ENCODE data around the gene STN1.
A peak's percentile ranks its signal among the peaks of the same experiment; 100 is the strongest.

Gene STN1

DNA sequence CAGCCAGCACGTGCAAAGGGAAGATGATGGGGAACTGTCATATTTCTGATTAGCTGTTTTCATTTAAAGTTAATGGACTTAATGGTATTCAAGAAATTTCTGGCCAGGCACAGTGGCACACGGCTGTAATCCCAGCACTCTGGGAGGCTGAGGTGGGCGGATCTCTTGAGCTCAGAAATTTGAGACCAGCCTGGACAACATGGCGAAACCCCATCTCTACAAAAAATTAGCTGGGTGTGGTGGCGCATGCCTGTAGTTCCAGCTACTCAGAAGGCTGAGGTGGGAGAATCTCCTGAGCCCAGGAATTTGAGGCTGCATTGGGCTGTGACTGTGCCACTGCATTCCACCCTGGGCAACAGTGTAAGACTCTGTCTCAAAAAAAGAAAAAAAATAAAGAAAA lies 18.7 kb downstream of the STN1 start:
- Histone ChIP-seq H3K27ac (peak overlapping the region in 2 of 21 experiments; percentile 25 to 67), H3K4me3 (no peak overlapping the region)

DNA sequence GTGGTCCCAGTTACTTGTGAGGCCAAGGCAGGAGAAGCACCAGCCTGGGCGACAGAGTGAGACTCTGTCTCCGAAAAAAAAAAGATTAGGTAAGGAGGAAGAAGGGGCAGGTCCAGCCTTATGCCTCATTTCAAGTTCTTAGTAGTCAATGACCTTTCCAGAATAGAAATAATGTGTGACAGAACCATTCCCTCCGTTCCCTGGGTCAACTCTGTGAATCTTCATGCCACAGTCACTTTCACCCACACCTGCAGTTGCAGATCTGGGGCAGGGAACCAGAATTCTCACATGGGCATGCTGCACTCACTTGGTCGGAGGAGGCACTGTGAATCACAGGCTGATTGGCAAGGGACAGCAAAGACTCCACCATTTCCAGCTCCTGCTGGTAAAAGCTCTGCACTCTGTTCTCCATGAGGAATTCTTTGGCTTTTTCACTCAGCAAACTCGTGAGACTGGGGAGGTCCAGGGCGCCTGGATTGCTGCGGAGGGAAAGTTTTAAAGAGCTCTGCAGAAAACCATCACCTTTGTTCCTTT lies 20.7 kb downstream of the STN1 start:
- Histone ChIP-seq H3K4me3 (no peak overlapping the region), H3K27ac (peak overlapping the region in 11 of 21 experiments; percentile 8 to 80 (median 53))

DNA sequence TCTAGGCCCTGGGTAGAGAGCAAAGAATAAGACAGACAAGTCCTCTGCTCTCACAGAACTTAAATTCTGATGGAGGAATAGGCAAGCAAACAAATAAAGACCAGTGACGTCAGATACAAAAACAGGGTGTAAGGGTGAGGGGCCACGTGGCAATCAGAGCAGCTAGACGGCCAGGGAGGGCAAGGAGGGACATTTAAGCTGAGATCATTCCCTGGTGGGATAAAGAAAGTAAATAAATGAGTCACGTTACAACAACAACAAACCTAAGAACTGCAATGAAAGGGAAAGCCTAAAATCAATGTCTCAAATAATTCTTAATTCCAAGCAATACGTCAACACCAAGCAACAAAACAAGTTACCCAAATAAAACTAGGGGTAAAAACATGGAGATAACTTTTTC lies 21.8 kb downstream of the STN1 start:
- peak overlapping the region in 19 of 21 experiments; percentile 31 to 84 (median 73) for H3K27ac ChIP-seq

DNA sequence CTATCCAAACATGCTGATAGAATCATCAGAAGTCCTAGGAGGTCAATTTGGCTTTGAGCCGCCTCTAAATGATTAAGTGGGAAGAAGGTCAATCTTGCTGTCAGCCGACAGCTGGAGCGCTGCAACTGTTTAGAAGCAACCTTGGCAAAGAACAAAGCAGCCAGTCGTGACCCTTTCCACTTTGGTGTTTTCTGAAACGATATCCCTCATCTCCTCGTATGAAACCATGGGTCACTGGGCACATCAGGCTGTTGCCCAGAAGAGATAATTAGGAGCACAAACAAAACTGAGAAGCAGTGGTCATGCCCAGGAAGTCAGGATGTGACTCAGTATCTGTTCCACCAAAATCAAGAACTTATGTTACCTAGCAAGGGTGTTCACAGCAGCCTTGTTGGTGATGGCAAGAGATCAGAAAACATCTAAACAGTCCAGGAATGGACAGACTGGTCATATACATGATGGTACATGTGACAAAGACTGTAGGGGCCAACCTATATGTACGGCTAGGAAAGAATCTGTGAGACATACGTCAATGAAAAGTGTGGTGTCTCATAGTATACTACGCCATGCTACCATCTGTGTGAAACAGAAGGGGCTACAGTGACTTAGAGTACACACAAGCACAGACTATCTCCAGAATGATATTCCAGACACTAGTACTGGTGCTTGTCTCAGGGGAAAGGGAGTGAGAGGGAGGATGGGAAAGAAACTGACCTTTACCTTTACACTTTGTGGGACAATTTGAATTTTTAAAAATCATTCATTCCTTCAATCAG lies 22.4 kb downstream of the STN1 start:
- no peak overlapping the region for H3K4me3 ChIP-seq

More for the DNA sequence above, 21.8 kb downstream of the STN1 start:
- no peak overlapping the region for H3K4me3 ChIP-seq

DNA sequence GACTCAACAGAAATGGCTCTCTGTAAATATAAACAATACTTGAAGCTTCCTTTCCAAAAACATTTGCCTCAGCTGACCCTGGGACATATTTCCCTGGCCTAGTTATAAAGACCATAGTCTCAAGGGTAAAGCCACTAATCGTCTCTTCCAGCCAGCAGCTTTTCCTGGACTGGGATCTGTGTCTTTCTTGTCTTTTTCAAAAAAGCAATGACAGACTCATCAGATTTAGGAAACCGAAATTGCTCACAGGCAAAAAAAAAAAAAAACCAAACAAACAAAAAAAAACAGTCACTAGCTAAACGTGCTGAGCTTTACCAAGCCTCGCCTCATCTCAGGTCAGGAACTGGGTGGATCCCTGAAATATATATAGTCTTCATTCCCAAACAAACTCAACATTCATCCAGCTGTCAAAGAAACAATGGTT lies 23.5 kb downstream of the STN1 start:
- Histone ChIP-seq H3K27ac (peak overlapping the region in 19 of 21 experiments; percentile 31 to 84 (median 76)), H3K4me3 (no peak overlapping the region)

More for the DNA sequence above, 22.4 kb downstream of the STN1 start:
- peak overlapping the region in 19 of 21 experiments; percentile 31 to 84 (median 76) for H3K27ac ChIP-seq

DNA sequence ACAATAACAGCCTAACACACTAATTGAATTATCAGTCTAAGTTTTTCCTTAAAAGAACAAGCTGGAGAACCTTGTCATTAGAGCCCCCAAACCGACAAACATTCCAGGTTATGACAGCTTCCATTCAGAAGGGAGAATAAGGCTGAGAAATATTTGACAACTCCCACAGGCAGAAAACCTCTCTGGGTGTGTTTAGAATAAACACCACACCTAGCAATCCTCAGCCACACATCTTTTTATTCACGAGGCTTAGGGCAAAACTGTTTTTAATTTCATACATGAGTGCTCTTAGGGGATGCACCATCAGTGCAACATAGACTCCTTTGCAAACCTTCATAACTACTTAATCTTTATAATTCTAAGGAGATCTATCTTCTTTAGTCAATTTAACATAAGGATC lies 24.2 kb downstream of the STN1 start:
- Histone ChIP-seq H3K27ac (peak overlapping the region in 19 of 21 experiments; percentile 0 to 84 (median 76)), H3K4me3 (no peak overlapping the region)

DNA sequence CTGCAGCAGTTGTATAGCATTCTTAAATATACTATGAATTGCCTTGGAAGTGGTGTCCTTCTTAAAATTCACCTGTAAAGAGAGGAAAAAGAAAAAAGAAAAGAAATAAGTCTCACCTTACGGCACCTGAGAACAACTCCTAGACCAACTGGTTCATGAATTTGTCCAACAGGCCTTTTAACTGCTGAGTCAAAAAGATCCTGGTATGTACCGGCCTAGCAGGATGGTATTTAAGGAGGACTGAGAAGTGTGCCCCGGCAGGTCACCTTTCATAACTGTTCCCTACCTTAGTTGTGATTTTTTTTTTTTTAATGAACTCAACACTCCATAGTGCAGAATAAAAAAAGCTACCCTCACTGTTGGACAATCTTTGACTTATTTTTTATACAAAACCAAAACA lies 25.8 kb downstream of the STN1 start:
- H3K4me3 ChIP-seq, result no peak overlapping the region
- H3K27ac ChIP-seq, result peak overlapping the region in 8 of 21 experiments; percentile 29 to 79 (median 74)

DNA sequence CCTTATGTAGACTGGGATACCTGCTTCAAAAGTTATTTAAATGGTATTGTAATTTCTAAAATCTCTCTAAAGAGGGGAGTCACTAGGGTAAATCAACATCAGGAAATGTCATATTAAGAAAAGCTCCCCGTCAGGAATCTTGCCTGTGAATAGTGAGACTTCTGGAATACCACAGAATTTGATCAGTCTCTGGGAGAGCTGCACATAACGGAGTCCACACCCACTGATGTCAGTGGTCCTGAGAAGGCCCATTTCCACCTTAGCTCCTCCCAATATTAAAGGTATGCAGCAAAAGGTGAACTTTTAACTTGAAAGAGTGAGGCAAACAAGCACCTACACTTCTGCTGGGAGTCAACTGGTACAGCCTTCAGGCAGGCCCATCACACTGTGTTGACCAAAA lies 27.3 kb downstream of the STN1 start:
- Histone ChIP-seq H3K27ac (peak overlapping the region in 20 of 21 experiments; percentile 4 to 76 (median 54)), H3K4me3 (no peak overlapping the region)

DNA sequence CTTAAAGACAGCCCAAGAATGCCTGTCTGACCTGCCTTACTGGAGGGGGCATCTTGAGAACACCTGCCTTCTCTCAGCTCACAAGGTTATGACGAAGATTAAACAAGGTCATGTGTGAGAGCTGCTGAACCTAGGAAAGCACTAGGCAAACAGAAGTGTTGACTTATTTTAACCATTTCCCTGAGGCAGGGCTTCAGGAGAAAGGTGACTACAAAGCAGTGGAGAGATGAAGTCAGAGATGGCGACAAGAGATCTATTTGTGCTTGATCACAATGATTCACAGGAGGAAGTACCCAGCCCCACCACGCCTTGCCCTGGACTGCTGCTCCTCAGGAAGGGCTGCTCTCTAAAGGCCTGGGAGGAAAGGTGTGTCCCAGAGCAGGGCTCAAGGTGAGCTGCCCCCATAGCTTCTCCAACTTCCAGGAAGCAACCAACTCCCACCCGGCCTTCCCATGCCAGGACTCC lies 27.8 kb downstream of the STN1 start:
- H3K27ac ChIP-seq, result peak overlapping the region in 20 of 21 experiments; percentile 4 to 76 (median 54)
- no peak overlapping the region for H3K4me3 ChIP-seq

DNA sequence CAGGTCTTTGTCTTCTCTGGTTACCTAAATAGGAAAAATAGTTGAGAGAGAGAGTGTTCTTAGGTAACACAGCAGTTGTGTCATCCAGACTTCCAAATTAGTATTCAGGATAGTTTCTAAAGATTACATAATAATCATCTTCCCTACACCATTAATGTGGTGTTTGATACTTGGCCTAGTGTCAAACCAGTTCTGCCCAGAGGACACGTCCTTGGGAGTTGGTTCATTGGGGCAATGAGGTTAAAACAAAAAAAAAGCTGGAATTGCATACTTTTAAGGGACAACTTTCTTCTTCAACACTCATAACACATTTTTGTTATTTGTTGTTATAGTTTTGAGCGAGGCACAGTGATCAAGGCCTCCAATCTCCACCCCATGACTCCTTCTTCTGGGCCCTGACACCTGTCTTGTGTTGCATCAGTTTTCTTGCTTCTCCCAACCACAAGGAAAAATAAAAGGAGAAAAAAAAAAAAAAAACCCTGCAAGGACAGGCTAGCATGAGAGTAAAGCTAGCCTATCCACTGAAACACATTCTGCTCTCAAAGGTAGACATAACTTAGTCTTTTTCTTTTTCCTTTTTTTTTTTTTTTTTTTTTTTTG lies 28.8 kb downstream of the STN1 start:
- peak overlapping the region in 13 of 21 experiments; percentile 19 to 76 (median 55) for H3K27ac ChIP-seq
- H3K4me3 ChIP-seq, result no peak overlapping the region

DNA sequence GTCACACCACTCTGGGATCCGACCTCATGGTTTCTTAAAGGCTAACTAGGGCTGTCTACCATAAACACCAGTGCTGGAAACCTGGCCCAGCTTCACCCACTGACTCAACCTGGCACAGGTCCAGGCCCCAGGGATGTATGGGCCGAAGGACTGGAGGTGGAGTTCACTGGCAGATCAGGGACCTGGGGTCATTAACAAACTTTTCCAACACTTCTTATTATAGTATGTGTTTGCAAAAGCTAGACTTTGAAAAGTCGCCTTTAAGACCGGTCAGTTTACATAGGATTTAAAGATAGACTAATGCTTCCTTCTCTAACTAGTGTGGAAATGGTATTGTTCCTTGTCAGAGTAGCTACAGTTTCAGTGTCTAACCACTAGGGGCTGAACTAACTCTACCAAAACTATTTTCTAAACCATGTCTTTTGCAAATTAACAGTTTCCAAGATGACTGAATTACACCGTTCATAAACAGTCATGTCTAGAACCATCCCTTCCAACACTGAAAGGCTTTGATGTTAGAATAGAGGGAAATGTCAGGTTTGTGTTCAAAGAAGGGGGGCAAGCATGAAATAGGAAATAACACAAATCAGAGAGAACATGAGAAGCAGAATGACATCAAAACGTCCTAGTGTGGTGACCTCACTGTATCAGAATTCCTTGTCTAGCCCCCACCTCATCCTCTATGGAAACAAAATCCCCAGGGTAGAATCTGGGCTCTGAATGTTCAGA lies 29.7 kb downstream of the STN1 start:
- H3K27ac ChIP-seq, result peak overlapping the region in 16 of 21 experiments; percentile 19 to 70 (median 46)
- H3K4me3 ChIP-seq, result no peak overlapping the region

DNA sequence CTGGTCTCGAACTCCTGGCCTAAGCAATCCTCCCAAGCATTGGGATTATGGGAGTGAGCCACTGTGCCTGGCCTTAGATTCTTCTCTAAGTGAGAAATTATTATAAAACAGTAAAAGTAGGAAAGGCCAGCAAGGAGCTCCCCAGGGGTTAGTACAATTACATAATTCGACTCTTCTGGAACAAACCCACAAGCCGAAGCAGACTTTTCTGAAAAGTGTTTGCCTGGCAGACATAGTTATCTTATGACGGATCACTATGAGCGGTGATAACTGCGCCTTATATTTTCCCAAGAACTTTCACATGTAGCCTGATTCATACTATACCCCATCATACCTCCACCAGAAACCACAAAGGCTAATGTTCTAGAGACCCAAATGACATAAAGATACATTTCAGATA lies 32.4 kb downstream of the STN1 start:
- peak overlapping the region in 4 of 21 experiments; percentile 26 to 50 (median 41) for H3K27ac ChIP-seq

DNA sequence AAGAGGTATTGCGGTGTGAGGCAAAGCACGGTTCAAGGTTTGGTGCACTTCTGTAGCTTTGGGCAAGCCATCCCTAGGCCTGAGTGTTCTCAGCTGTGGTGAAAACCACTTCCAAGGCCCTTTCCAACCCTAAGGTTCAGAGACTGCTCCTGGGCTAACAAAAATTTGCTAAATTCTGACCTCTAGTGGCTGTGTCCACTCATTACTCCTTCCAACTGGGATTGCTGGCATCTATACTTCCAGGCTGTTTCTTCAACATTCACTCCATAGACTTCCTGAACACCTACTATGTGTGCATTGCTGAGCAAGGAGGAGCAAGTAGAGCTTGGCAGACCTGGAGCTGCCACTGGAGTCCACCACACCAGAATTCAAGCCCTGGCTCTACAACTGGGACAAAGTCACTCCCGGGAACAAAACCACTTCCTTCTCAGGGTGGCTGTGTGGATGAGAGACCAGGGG lies 33.3 kb downstream of the STN1 start:
- H3K4me3 ChIP-seq, result no peak overlapping the region
- peak overlapping the region in 5 of 21 experiments; percentile 20 to 50 (median 26) for H3K27ac ChIP-seq

More for the DNA sequence above, 32.4 kb downstream of the STN1 start:
- H3K4me3 ChIP-seq, result no peak overlapping the region

DNA sequence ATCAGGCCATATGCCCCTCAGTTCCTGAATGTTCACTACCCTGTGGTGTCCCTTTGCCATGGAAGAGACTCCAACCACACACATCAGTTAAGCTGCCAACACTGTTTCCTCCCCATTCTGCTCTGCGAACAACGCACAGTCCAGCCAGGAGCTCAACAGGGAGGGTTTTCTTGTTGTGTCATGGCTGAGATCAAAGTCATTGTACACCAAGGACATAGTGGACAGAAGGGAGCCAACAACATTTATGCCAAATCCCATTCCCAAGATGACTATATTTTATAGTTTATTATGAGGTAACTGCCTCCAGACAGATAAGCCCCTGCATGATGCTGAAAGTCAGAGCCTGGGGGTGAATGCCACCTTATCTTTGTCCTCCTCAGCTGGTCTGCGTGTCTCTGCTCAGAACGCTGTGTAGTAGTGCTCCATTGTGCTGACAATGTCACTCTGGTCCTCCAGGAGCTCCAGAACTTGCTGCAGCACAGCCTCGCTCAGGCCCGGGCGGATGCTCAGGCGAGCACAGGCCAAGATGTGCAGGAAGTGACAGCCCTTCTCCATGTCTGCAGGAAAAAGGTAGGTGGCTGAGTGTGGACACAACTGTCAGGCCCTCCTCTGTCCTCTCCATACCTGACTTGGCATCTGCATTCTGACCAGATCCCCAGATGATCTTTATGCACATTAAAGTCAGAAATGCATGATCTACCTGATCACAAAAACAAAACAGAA lies 35.5 kb downstream of the STN1 start:
- H3K27ac ChIP-seq, result peak overlapping the region in 16 of 21 experiments; percentile 28 to 73 (median 54)
- no peak overlapping the region for H3K4me3 ChIP-seq

DNA sequence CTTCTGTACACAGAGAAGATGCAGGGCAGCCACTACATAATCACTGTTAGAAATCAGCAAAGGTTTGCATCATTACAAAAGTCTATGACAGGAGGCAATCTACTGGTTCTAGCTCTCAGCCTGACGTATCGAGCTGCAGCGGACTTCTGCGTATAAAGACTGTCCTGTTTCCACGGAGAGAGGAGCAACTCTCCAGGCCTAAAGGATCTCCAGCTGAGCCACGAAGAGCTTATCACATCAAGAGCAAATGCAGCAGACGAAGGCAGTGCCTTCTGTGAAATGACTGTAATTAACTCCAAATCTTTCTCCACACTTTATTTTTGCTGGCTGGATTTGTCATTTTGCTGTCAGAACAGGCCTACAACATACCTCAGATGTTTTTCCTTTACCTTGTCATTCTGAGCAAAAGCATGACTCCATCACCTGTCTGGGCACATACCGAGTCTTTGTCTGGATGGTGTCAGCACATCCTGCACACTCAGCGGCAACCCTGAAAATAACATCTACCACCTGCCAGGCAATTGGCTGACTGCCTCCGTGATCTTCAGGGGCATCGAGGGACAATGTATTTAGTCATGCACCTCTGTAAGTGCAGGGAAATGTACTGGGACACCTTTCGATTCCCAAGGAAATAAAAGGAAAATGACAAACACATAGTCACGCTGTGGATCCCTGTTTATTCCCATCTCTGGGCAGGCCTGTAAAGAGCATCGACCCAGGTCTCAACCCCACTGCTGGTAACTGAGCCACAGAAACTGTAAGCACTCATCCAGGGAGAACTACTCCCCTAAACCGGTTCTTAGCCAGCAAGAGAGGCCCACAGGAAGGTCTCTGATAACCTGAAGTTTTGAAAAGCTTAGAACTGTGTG lies 36.3 kb downstream of the STN1 start:
- peak overlapping the region in 18 of 21 experiments; percentile 40 to 75 (median 63) for H3K27ac ChIP-seq
- no peak overlapping the region for H3K4me3 ChIP-seq

DNA sequence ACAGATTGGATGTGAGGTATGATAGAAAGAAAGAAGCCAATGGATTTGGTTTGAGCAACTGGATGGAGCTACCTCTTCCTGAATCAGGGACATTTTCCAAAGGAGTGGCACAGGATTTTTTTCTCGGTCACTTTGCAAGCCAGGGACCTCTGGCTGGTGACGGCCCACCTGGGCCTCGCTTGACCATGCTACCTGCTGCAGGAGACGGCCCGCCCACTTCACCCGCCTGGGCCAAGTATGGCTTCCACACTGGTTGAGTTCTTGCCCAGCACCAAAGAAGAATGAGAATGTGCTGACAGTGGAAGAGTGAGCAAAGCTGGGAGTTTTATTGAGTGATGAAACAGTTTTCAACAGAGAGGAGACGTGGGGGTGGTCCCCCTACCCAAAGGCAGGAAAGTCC lies 38.2 kb downstream of the STN1 start:
- peak overlapping the region in 18 of 21 experiments; percentile 19 to 75 (median 47) for H3K27ac ChIP-seq
- no peak overlapping the region for H3K4me3 ChIP-seq

DNA sequence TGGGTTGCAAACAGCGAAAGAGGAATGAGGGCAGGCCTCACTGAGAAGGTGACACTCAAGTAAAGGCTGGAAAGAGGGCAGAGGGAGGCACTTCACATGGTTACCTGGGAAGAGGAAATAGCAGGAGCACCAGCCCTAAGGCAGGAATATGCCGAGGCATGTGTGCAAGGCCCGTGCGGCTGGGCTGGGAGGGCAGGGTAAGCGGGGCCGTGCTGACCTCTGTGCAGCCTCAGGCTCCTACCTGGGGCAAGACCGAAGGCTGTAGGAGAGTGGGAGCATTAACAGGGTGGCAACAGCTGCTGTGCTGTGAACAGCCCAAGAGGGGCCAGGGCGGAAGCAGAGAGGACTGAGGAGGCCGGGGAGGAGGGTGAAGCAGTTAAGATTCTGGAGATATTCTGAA lies 38.6 kb downstream of the STN1 start:
- H3K27ac ChIP-seq, result peak overlapping the region in 16 of 21 experiments; percentile 19 to 75 (median 44)
- no peak overlapping the region for H3K4me3 ChIP-seq

DNA sequence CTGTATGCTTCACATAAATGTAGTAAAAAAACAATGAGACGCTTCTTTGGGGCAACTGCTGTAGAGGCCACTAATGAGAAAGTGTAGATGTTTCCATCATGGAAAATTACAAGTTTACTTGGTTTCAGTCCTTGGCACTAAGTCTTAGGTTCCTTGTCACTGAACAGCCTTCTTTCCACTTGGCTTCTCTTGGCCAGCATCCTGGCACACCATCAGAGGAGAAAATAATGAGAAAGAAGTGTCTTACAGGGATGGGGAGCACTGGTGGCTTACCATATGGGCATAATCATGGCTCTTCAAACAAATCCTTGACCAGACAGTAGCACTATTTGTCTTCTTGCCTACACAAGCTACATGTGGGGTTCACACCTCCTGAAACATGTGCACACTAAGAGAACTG lies 40.1 kb downstream of the STN1 start:
- H3K4me3 ChIP-seq, result no peak overlapping the region
- peak overlapping the region in 5 of 21 experiments; percentile 10 to 58 (median 27) for H3K27ac ChIP-seq
